Liver (tissue), 9 donors: ENCODE results near the gene MTHFS. TPM values are rescaled to one million over a fixed set of nuclear protein-coding genes. Genes with fewer than 3 reads are reported as not detected.

Experiments used
- DNase-seq: peaks from one replicate; pipeline ENCODE4 v3.0.0-alpha.2; 2017; ENCODE audit warnings: low spot score
- H3K27ac ChIP-seq, 2 donors: one replicate each; pipeline ENCODE4 v1.7.0; 2013; ENCODE audit warnings: inconsistent platforms in 2 of 2, low read length in 2 of 2, control low read depth in 1 of 2, low read depth in 1 of 2, mild to moderate bottlenecking in 1 of 2
- H3K27me3 ChIP-seq, 4 donors: one replicate each; pipeline versions ENCODE4 v1.6.1 to v1.7.0; 2013; ENCODE audit warnings: low read length in 3 of 4, inconsistent platforms in 1 of 4, mild to moderate bottlenecking in 1 of 4, moderate library complexity in 1 of 4; ENCODE audit not compliant: control insufficient read depth in 4 of 4, insufficient read depth in 4 of 4
- H3K36me3 ChIP-seq, 4 donors: one replicate each; pipeline versions ENCODE4 v1.6.1 to v1.7.0; 2013; ENCODE audit warnings: low read length in 3 of 4, mild to moderate bottlenecking in 3 of 4, low read depth in 1 of 4, moderate library complexity in 1 of 4; ENCODE audit not compliant: control insufficient read depth in 4 of 4, insufficient read depth in 3 of 4
- H3K4me1 ChIP-seq, 4 donors: one replicate each; pipeline versions ENCODE4 v1.6.1 to v1.7.0; 2013; ENCODE audit warnings: low read length in 3 of 4, mild to moderate bottlenecking in 3 of 4, moderate library complexity in 1 of 4; ENCODE audit not compliant: control insufficient read depth in 4 of 4, insufficient read depth in 4 of 4
- H3K4me3 ChIP-seq, 3 donors: one replicate each; pipeline versions ENCODE4 v1.6.1 to v1.7.0; 2013; ENCODE audit warnings: low read length in 3 of 3, control low read depth in 1 of 3, low read depth in 1 of 3, mild to moderate bottlenecking in 1 of 3
- H3K9ac ChIP-seq, 2 donors: one replicate each; pipeline ENCODE4 v1.7.0; 2013; ENCODE audit warnings: low read length in 2 of 2, mild to moderate bottlenecking in 2 of 2, moderate library complexity in 2 of 2, control low read depth in 1 of 2, low read depth in 1 of 2
- H3K9me3 ChIP-seq, 4 donors: one replicate each; pipeline versions ENCODE4 v1.6.1 to v1.7.0; 2013; ENCODE audit warnings: low read length in 3 of 4; ENCODE audit not compliant: control insufficient read depth in 4 of 4
- CTCF ChIP-seq: fragments of 150-350 bp; IDR thresholded peaks from 2 replicates; pipeline ENCODE4 v1.5.1; 2017; ENCODE audit warnings: improper control_type of control experiment, low read depth, low read length; ENCODE audit not compliant: missing input control
- FOXA1 ChIP-seq: IDR thresholded peaks from 2 replicates; pipeline ENCODE4 v1.6.1; 2016; ENCODE audit warnings: antibody characterized with exemption
- FOXA2 ChIP-seq: IDR thresholded peaks from 2 replicates; pipeline ENCODE4 v1.6.1; 2016; ENCODE audit warnings: antibody characterized with exemption
- GABPA ChIP-seq, 2 donors: IDR thresholded peaks in 1 of 2; conservative IDR thresholded peaks in 1 of 2; 2 replicates each; pipeline ENCODE4 v1.6.1; 2016; ENCODE audit warnings: antibody characterized with exemption in 2 of 2, mild to moderate bottlenecking in 1 of 2, moderate library complexity in 1 of 2
- HNF4A ChIP-seq, 2 donors: conservative IDR thresholded peaks; 2 replicates each; pipeline ENCODE4 v1.6.1; 2016; ENCODE audit warnings: antibody characterized with exemption in 2 of 2, mild to moderate bottlenecking in 2 of 2
- HNF4G ChIP-seq: IDR thresholded peaks from 2 replicates; pipeline ENCODE4 v1.6.1; 2016; ENCODE audit warnings: antibody characterized with exemption
- JUND ChIP-seq, 2 donors: IDR thresholded peaks; 2 replicates each; pipeline ENCODE4 v1.6.1; 2016; ENCODE audit warnings: antibody characterized with exemption in 2 of 2
- MAX ChIP-seq: IDR thresholded peaks from 2 replicates; pipeline ENCODE4 v1.6.1; 2016; ENCODE audit warnings: antibody characterized with exemption
- NR2F2 ChIP-seq: IDR thresholded peaks from 2 replicates; pipeline ENCODE4 v1.6.1; 2016; ENCODE audit warnings: antibody characterized with exemption
- RAD21 ChIP-seq, 2 donors: IDR thresholded peaks; 2 replicates each; pipeline ENCODE4 v1.6.1; 2016; ENCODE audit warnings: antibody characterized with exemption in 2 of 2, mild to moderate bottlenecking in 2 of 2
- REST ChIP-seq: IDR thresholded peaks from 2 replicates; pipeline ENCODE4 v1.6.1; 2016; ENCODE audit warnings: antibody characterized with exemption, mild to moderate bottlenecking
- RXRA ChIP-seq, 2 donors: IDR thresholded peaks; 2 replicates each; pipeline ENCODE4 v1.6.1; 2017 to 2018; ENCODE audit warnings: antibody characterized with exemption in 2 of 2, mild to moderate bottlenecking in 1 of 2
- SP1 ChIP-seq: IDR thresholded peaks from 2 replicates; pipeline ENCODE4 v1.6.1; 2018; ENCODE audit warnings: antibody characterized with exemption, mild to moderate bottlenecking
- TAF1 ChIP-seq: conservative IDR thresholded peaks from 2 replicates; pipeline ENCODE4 v1.6.1; 2016; ENCODE audit warnings: antibody characterized with exemption, mild to moderate bottlenecking
- ZBTB33 ChIP-seq: IDR thresholded peaks from 2 replicates; pipeline ENCODE4 v1.6.1; 2016; ENCODE audit warnings: antibody characterized with exemption
- WGBS: extraction: QIAGEN DNeasy Blood & Tissue Kit; methylation state at CpG from one replicate; pipeline ENCODE4 v1.1.7; 2013; 5-methylcytosine and 5-hydroxymethylcytosine counted together
- polyA plus RNA-seq, 2 donors: library from polyadenylated mRNA; stranded (reverse) in 1 of 2; unstranded in 1 of 2; fragments of 200-250 nt in 1 of 2; fragments of >200 nt in 1 of 2; fragmentation: Nextera tagmentation in 1 of 2; extraction: Ambion mirVana in 1 of 2; gene quantifications; one replicate each; pipeline versions ENCODE4 v1.2.1 to v1.2.3, GENCODE V29; 2013 to 2015
- total RNA-seq, 2 donors: library from RNA; depleted of rRNA; stranded (reverse); fragments of >200 nt; gene quantifications; one replicate each; pipeline ENCODE4 v1.2.3, GENCODE V29; 2014
- donor health status: healthy.
- donor health status: healthy.
- donor health status: healthy.
- donor health status: healthy.
- donor health status: healthy.

Gene MTHFS
- total and polyA plus RNA-seq, 4 donors: 40.9 to 338 (median 157) TPM

GRCh38 chr15:79820176-79820575 is 76.6 kb downstream of the MTHFS start:
- H3K27me3 ChIP-seq: no peaks in the 10 kb centered on the region
- DNase-seq: no peak
- H3K9me3 ChIP-seq: no peaks in the 10 kb centered on the region
- H3K4me1 ChIP-seq: no peaks in the 10 kb centered on the region
- H3K9ac ChIP-seq: no peak overlapping the region
- peaks cover 0 to 3% (median 1%) of the 10 kb centered on the region in 4 donors for H3K36me3 ChIP-seq
- H3K27ac ChIP-seq: no peak overlapping the region
- TF ChIP-seq ZBTB33 (no peak), SP1 (no peak), HNF4G (no peak), TAF1 (no peak), HNF4A (conservative IDR thresholded peaks at IDR 0.05) (no peak), JUND (IDR thresholded peaks at IDR 0.05) (no peak), GABPA (IDR thresholded peaks at IDR 0.05 in 1 of 2, conservative IDR thresholded peaks at IDR 0.05 in 1 of 2) (no peak)
- no peak overlapping the region for H3K4me3 ChIP-seq

- H3K9me3 ChIP-seq: no peaks in the 10 kb centered on the region
- H3K4me3 ChIP-seq: no peak overlapping the region
- 74% methylated on average over 6 of the region's 6 CpGs for WGBS
- TF ChIP-seq RXRA (IDR thresholded peaks at IDR 0.05): no peak
- H3K27ac ChIP-seq: no peak overlapping the region
- no peaks in the 10 kb centered on the region for H3K36me3 ChIP-seq
- H3K9ac ChIP-seq: no peak overlapping the region
- H3K27me3 ChIP-seq: no peaks in the 10 kb centered on the region
- peaks cover 2 to 11% (median 5%) of the 10 kb centered on the region in 4 donors for H3K4me1 ChIP-seq
- no peak for DNase-seq
Measured at GRCh38 chr15:79816571-79816970, 80.2 kb downstream of the MTHFS start.

- no peak for DNase-seq
- no peak overlapping the region for H3K4me3 ChIP-seq
- H3K27me3 ChIP-seq: no peaks in the 10 kb centered on the region
- no peak for TF ChIP-seq FOXA1
- no peak for TF ChIP-seq FOXA2
- H3K36me3 ChIP-seq: no peaks in the 10 kb centered on the region
- WGBS: 88% methylated on average over 5 of the region's 5 CpGs
- H3K9me3 ChIP-seq: no peaks in the 10 kb centered on the region
- no peak overlapping the region for H3K9ac ChIP-seq
- no peak overlapping the region for H3K27ac ChIP-seq
- H3K4me1 ChIP-seq: peaks cover 2 to 11% (median 5%) of the 10 kb centered on the region in 4 donors
Measured at GRCh38 chr15:79815468-79815867, 81.3 kb downstream of the MTHFS start.

- Histone ChIP-seq H3K4me1 (peaks cover 2 to 11% (median 5%) of the 10 kb centered on the region in 4 donors), H3K36me3 (no peaks in the 10 kb centered on the region), H3K9ac (no peak overlapping the region), H3K27ac (no peak overlapping the region), H3K27me3 (no peaks in the 10 kb centered on the region), H3K9me3 (no peaks in the 10 kb centered on the region), H3K4me3 (no peak overlapping the region)
- WGBS: 76% methylated on average over 3 of the region's 3 CpGs
- DNase-seq: no peak
- no peak for TF ChIP-seq REST
- TF ChIP-seq MAX: no peak
- TF ChIP-seq NR2F2: no peak
- TF ChIP-seq FOXA1: no peak
- no peak for TF ChIP-seq ZBTB33
- TF ChIP-seq CTCF: no peak
- TF ChIP-seq RXRA (IDR thresholded peaks at IDR 0.05): no peak
- no peak for TF ChIP-seq HNF4A (conservative IDR thresholded peaks at IDR 0.05)
- no peak for TF ChIP-seq JUND (IDR thresholded peaks at IDR 0.05)
- no peak for TF ChIP-seq TAF1
- no peak for TF ChIP-seq RAD21 (IDR thresholded peaks at IDR 0.05)
- TF ChIP-seq HNF4G: no peak
Measured at GRCh38 chr15:79812541-79812940, 84.3 kb downstream of the MTHFS start.
